ENCODE data around the gene BTBD10.

The BTBD10 gene

DNA sequence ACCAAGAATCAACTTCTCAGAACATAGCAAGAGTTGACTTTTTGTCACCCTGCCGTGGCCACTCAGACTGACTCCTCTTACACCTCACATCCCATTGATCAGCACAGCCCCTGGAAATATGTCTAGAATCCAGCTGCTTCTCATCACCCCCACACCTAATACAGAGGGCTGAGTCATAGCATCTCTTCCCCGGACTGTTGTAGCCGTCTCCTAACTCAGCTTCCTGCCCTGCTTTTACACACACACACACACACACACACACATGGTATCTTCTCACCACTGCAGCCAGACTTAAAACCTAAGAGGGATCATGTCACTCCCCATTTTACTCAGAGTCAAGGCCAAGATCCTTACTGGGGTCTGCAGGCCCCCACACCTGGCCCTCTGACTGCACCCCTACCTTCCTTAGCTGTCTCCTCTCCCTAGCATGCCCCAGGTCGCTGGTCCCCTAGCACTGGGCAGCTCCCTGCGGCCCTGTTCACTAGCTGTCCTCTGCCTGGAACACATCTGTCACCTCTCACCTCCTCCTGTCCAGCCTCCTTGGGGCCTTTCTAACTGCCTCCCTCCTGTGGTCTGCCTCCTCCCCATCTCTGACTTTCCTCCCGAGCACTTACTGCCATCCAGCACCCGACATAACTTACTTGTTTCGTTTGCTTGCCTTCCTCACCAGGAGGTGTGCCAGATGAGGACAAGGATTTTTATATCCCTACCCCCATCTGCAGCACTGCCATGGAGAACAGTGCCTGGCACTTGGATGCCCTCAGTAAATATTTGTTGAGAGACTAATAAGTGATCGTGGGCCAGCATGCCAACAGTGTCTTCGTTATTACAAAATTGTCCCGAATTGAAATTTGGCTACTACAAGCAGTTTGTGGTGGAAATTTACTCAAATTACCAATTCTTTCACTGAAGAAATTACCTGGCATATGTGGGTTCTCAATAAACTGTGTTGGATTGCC, 123.5 kb downstream of the BTBD10 start:
- DNase-seq (ENCODE audit: low read depth in 2 of 2) = no peak

DNA sequence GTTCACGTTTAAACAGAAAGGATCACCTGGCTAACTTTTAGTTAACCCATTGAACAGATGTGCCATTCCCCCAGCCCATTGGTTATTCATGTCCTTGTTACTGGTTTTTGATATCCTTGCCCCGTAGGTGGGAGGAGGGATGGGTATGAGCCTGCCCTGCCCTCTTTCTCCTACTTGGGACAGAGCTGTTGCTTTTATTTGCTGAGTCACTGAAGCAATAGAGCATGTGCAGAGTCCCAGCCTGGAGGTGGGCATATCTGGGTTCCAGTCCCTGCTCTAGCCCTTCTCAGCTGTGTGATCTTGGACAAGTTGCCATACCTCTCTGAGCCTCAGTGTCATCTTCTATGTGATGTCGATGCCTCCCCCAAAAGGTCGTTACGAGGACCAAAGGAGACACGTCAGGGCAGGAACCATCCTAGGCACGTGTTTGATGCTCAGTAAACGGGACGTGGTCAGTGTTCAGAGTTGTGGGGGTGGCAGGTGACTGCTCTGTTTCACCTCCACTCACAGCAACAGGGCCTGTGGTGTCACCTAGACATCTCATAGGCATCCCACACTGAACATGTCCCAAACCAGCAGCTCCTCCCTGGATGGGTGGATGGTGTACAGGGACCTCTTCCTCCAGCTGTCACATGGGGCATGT, 124.5 kb downstream of the BTBD10 start:
- DNase-seq (ENCODE audit: low read depth in 2 of 2) = no peak

DNA sequence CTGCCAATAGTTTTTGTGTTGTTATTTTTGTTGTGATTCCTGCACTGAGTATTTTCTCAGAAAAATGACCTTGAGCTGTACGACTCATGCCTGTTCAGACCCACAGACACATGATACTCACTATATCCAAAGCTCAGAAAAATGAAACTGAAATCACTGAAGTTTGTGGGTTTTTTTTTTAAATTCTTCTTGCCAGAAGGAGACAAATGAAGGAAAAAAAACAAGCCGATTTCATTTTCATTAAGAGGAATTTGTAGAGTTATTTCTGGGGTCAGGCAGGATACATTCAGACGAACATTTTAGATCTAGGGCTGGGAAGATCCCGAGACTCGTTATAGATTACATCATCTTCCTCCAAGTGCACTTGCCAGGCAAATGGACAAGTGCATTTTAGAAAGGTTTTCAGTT, 125.0 kb downstream of the BTBD10 start:
- no peak for DNase-seq (ENCODE audit: low read depth in 2 of 2)

All from stimulated activated CD8-positive, alpha-beta memory T cell treated with anti-CD3 and anti-CD28 coated beads, Interleukin-15, amount 100 ng/mL, for 4 hours (primary cell).